ENCODE results near the gene NADSYN1.

The NADSYN1 gene

GRCh38 chr11:71433648-71434450 lies 19.2 kb upstream of the NADSYN1 start:
- no peak for DNase-seq (ENCODE audit: low spot score)

GRCh38 chr11:71434576-71435130 lies 18.4 kb upstream of the NADSYN1 start:
- no peak for DNase-seq (ENCODE audit: low spot score)

GRCh38 chr11:71435278-71435951 lies 17.6 kb upstream of the NADSYN1 start:
- no peak for DNase-seq (ENCODE audit: low spot score)

- DNase-seq (ENCODE audit: low spot score) = no peak
Measured at GRCh38 chr11:71436861-71437260, 16.1 kb upstream of the NADSYN1 start.

GRCh38 chr11:71437399-71437798 lies 15.6 kb upstream of the NADSYN1 start:
- DNase-seq (ENCODE audit: low spot score) = no peak

- no peak for DNase-seq (ENCODE audit: low spot score)
Measured at GRCh38 chr11:71437879-71438278, 15.1 kb upstream of the NADSYN1 start.

GRCh38 chr11:71438650-71439049 lies 14.4 kb upstream of the NADSYN1 start:
- DNase-seq (ENCODE audit: low spot score) = no peak

GRCh38 chr11:71440021-71440755 lies 12.8 kb upstream of the NADSYN1 start:
- DNase-seq (ENCODE audit: low spot score) = no peak

- no peak for DNase-seq (ENCODE audit: low spot score)
Measured at GRCh38 chr11:71441251-71441650, 11.8 kb upstream of the NADSYN1 start.

GRCh38 chr11:71442123-71442522 lies 10.9 kb upstream of the NADSYN1 start:
- DNase-seq (ENCODE audit: low spot score) = no peak

GRCh38 chr11:71442880-71443279 lies 10.1 kb upstream of the NADSYN1 start:
- no peak for DNase-seq (ENCODE audit: low spot score)

GRCh38 chr11:71443736-71444445 lies 9.1 kb upstream of the NADSYN1 start:
- DNase-seq (ENCODE audit: low spot score) = no peak

- no peak for DNase-seq (ENCODE audit: low spot score)
Measured at GRCh38 chr11:71444811-71445210, 8.2 kb upstream of the NADSYN1 start.

- DNase-seq (ENCODE audit: low spot score) = no peak
Measured at GRCh38 chr11:71446150-71446549, 6.9 kb upstream of the NADSYN1 start.

GRCh38 chr11:71446942-71447688 lies 5.9 kb upstream of the NADSYN1 start:
- peak; percentile 66 for DNase-seq (ENCODE audit: low spot score)

- peak; percentile 33 for DNase-seq (ENCODE audit: low spot score)
Measured at GRCh38 chr11:71447791-71448256, 5.2 kb upstream of the NADSYN1 start.

- peak; percentile 99 for DNase-seq (ENCODE audit: low spot score)
Measured at GRCh38 chr11:71448257-71449171, 4.5 kb upstream of the NADSYN1 start, which contains the start of gene DHCR7. Gene DHCR7, minus strand, starts transcription at chr11:71448393. Its CDS starts 3,441 bp downstream, at chr11:71444952.

GRCh38 chr11:71449596-71449995 lies 3.4 kb upstream of the NADSYN1 start:
- DNase-seq (ENCODE audit: low spot score) = no peak

- no peak for DNase-seq (ENCODE audit: low spot score)
Measured at GRCh38 chr11:71450507-71450906, 2.5 kb upstream of the NADSYN1 start.

- no peak for DNase-seq (ENCODE audit: low spot score)
Measured at GRCh38 chr11:71450939-71451338, 2.1 kb upstream of the NADSYN1 start.
